Neural progenitor cell (in vitro differentiated cells): ENCODE measurements around the gene TRIM7.

Experiments
- CTCF ChIP-seq: fragments of 200-600 bp; sonication (generic); IDR thresholded peaks from 2 replicates; pipeline ENCODE4 v1.5.1; 2017; ENCODE audit warnings: antibody characterized with exemption, mild to moderate bottlenecking
- EZH2 ChIP-seq: fragments of 200-600 bp; sonication (generic); IDR thresholded peaks from 2 replicates; pipeline ENCODE4 v1.6.1; 2017; ENCODE audit warnings: antibody characterized with exemption, mild to moderate bottlenecking, moderate library complexity
- EZH2phosphoT487 ChIP-seq: fragments of 200-600 bp; sonication (generic); IDR thresholded peaks from 2 replicates; pipeline ENCODE4 v1.6.1; 2017; ENCODE audit warnings: antibody characterized with exemption

DNA sequence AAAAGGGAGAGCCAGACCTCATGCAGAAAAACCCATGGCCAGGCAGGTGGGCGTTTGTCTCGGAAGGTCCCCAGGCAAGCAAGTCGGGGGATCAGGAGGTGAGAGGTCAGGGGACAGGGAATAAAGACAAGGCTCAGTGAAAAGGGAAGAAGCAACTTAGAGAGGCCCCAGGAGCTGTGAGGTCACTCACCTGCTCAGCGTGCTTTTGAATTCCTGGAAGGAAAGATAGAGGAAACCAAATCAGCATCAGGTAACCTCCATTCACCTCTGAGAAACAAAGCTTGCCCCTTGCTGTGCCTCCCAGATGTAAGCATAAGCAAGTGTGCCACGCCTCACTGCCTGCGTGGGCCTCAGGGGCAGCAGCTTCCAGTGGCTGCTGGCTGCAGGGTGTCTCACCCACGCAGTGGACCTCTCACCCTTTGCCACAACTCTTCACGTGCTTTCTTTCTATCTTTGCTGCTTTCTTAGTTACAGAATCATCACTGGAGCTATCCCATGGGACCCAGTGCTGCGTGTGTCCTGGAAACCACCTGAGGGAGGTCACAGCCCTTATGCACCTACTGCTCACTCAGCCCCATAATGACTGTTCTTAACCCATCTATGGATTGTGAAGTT is 6.0 kb downstream of the TRIM7 start:
- TF ChIP-seq EZH2, result no peak
- TF ChIP-seq CTCF, result no peak
- no peak for TF ChIP-seq EZH2phosphoT487
